ENCODE measurements around the gene CHAF1B.

The CHAF1B gene

DNA sequence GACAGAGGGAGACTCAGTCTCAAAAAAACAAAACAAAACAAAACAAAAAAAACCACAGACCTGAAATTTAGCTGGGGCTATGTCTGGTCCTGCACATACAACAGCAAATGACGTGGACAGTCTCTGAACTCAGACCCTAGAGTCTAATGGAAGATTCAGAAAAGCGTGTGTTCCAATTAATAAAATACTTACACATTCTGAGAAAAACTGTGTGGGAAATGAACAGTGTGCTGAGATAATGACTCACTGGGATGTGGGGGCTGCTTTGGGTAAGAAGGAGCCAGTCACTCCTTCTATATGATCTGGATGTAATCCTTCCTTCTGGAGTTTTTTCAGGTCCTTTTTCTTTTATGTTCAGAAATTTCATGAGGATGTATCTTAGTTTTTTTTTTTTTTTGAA, 65.3 kb downstream of the CHAF1B start:
- TF ChIP-seq, protein P1, sequence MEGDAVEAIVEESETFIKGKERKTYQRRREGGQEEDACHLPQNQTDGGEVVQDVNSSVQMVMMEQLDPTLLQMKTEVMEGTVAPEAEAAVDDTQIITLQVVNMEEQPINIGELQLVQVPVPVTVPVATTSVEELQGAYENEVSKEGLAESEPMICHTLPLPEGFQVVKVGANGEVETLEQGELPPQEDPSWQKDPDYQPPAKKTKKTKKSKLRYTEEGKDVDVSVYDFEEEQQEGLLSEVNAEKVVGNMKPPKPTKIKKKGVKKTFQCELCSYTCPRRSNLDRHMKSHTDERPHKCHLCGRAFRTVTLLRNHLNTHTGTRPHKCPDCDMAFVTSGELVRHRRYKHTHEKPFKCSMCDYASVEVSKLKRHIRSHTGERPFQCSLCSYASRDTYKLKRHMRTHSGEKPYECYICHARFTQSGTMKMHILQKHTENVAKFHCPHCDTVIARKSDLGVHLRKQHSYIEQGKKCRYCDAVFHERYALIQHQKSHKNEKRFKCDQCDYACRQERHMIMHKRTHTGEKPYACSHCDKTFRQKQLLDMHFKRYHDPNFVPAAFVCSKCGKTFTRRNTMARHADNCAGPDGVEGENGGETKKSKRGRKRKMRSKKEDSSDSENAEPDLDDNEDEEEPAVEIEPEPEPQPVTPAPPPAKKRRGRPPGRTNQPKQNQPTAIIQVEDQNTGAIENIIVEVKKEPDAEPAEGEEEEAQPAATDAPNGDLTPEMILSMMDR (IDR thresholded peaks at IDR 0.05; ENCODE audit: insufficient read depth, low read depth, low read length, missing control alignments), result no peak
- H3K4me3 ChIP-seq (ENCODE audit: low read length), result no peak overlapping the region
- DNase-seq (ENCODE audit: low read depth), result peak; percentile 30

DNA sequence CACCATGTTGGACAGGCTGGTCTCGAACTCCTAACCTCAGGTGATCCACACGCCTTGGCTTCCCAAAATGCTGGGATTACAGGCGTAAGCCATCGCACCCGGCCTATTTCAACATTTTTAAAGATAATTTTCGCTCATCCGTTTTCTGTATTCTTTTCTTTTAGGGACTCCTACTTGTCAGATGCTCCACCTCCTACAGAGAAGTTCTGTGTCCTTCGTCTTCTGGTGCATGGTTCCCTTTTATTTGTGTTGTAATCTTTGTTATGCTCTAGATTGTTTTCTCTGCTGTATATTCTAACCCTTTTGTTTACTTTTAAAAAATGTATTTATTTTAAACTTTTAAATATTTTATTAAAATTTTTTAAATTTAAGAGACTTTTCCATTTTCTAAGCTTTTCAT, 66.3 kb downstream of the CHAF1B start:
- TF ChIP-seq, protein P1 (IDR thresholded peaks at IDR 0.05; ENCODE audit: insufficient read depth, low read depth, low read length, missing control alignments), result no peak
- H3K4me3 ChIP-seq (ENCODE audit: low read length), result no peak overlapping the region

DNA sequence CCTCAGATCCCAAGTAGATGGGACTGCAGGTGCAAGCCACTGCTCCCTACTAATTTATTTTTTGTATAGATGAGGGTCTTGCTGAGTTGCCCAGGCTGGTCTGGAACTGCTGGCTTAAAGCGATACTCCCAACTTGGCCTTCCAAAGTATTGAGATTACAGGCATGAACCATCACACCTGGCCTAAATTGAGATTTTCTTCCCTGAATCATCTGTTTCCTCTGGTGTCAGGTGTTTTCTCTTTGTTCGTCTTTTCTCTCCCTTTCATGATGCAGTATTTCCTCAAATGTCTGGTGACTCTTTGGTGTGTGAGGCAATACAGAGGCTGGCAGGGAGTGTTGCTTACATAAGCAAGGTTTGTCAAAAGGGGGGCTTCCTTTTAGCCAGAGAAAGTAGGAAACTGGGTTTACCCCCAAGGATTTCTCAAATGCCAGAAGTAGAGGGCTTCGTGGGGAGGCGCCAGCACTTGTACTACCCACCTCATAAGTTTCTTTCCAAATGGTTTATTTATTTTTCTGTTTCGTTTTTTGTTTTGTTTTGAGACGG, 67.2 kb downstream of the CHAF1B start:
- peak; percentile 60 for DNase-seq (ENCODE audit: low read depth)
- TF ChIP-seq, protein P1 (IDR thresholded peaks at IDR 0.05; ENCODE audit: insufficient read depth, low read depth, low read length, missing control alignments), result no peak
- H3K4me3 ChIP-seq (ENCODE audit: low read length), result no peak overlapping the region

More for the DNA sequence above, 66.3 kb downstream of the CHAF1B start:
- no peak for DNase-seq (ENCODE audit: low read depth)

DNA sequence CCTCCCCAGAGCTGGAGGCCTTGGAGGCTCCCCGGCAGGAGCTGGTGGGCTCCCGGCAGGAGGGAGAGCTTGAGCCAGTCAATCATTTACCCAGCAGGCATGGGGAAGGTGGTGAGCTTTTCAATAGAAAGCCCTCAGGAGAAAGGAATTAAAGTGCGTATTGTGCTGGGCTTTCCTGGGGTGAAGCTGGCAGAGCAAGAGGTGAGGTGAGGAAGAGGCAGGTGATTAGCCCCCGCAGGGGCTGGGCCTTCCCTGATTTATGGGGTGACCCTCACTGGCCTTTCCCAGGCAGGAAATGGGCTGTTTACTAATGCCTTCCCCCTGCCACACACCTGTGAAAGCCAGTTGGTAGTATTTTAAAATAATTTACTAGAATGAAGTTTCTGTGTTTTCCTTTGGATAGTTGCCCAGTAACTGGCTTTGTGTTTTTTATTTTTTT, 68.9 kb downstream of the CHAF1B start:
- TF ChIP-seq, protein P1 (IDR thresholded peaks at IDR 0.05; ENCODE audit: insufficient read depth, low read depth, low read length, missing control alignments), result no peak
- DNase-seq (ENCODE audit: low read depth), result no peak

DNA sequence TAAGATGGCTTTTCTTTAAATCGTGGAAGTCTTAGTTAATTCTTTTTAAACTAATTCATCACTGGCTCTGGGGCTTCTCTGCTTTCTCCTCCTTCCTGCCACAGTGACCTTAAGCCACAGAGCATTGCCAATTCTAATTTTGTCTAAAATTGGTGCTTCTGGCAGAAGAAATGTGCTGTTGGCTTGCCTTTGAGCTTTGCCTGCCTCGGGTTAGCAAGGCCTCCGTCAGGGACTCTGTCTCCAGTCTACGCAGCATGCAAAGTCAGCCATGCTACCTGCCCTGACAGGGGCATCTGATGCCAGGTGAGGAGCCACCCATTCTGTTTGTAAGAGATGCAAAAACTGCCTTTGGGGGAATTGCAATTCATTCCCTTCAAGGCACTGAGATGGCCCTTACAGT, 69.5 kb downstream of the CHAF1B start:
- TF ChIP-seq, protein P1 (IDR thresholded peaks at IDR 0.05; ENCODE audit: insufficient read depth, low read depth, low read length, missing control alignments), result no peak
- DNase-seq (ENCODE audit: low read depth), result no peak
- no peak overlapping the region for H3K4me3 ChIP-seq (ENCODE audit: low read length)

More for the DNA sequence above, 68.9 kb downstream of the CHAF1B start:
- H3K4me3 ChIP-seq (ENCODE audit: low read length), result no peak overlapping the region

DNA sequence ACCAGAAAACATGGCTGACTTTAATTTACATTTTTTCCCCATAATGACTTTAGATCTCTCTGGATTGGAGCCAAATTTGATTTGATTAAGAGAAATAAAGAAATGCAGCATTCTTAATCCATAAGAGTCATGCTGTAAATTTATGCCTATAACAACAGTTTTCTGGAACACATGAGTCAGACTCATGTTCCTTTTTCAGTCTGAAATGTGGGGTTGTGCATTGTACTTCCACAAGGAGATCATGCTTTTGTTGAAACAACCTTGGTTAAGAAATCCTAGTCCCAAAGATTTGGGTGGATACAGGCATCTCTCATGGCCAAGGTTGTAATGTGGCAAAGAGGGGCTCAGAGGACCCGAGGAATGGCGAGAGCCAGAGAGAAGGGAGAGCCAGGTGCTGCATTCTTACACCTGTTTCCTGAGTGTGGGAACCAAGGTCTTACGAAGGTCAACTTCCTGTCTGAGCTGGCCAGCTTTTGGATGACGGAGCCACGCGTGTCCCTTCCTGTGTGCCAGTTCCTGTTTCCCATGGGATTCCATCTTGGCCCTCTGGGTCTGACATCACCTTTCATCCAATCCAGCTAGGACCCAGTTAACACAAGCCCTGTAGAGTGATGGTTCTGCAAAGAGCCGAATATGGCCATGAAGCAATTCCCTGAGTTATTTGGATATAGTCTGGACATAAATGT, 71.7 kb downstream of the CHAF1B start:
- DNase-seq (ENCODE audit: low read depth), result peak; percentile 56
- no peak overlapping the region for H3K4me3 ChIP-seq (ENCODE audit: low read length)
- TF ChIP-seq, protein P1 (IDR thresholded peaks at IDR 0.05; ENCODE audit: insufficient read depth, low read depth, low read length, missing control alignments), result no peak

DNA sequence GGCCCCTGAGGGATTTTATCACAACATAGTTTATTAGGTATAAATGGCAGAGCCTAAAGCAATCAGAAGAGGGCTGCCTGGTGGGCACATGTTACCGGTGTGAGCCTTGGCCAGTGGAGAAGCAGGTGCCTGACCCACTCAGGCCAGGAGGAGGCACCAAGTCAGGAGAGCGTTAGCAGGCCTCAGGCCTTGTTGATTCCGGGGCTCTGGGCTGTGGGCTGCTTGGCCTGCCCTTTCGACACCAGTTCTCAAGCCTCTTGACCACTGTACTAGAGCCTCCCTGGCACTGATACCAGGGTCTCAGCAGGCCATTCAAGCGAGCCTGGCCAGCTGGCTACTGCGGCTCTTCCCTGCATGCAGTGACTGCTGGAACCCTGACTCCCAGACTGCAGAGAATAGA, 73.9 kb downstream of the CHAF1B start:
- H3K4me3 ChIP-seq (ENCODE audit: low read length), result no peak overlapping the region
- no peak for DNase-seq (ENCODE audit: low read depth)
- TF ChIP-seq, protein P1 (IDR thresholded peaks at IDR 0.05; ENCODE audit: insufficient read depth, low read depth, low read length, missing control alignments), result no peak
